DOHH2 (cell line): ENCODE results near the gene ACAD8.

Experiments
- CTCF ChIP-seq: fragments of 200-600 bp; sonication (generic); IDR thresholded peaks from one replicate; pipeline ENCODE4 v1.5.1; 2014; ENCODE audit warnings: antibody characterized with exemption, mild to moderate bottlenecking, low read depth, low read length; ENCODE audit not compliant: poor library complexity, severe bottlenecking
- EZH2phosphoT487 ChIP-seq: fragments of 200-600 bp; sonication (generic); IDR thresholded peaks from 2 replicates; pipeline ENCODE4 v1.6.1; 2017; ENCODE audit warnings: borderline replicate concordance, mild to moderate bottlenecking, antibody characterized with exemption, low read length, moderate library complexity, mixed read lengths

GRCh38 chr11:134294664-134295063 is 41.3 kb downstream of the ACAD8 start:
- no peak for TF ChIP-seq CTCF
- no peak for TF ChIP-seq EZH2phosphoT487
